ENCODE results near the gene ZNF836. TPM values are rescaled to one million over a fixed set of nuclear protein-coding genes. Genes with fewer than 3 reads are reported as not detected.

The ZNF836 gene
- total and polyA plus RNA-seq, 2 experiments from 2014 or later: 7.3 to 9.4 TPM

- DNase-seq (ENCODE audit: low read depth in 1 of 2, low spot score in 1 of 2): no peak
- Histone ChIP-seq H3K4me1 (ENCODE audit: low read depth) (no peaks in the 10 kb centered on the region), H3K4me3 (no peak overlapping the region), H3K9me3 (ENCODE audit: low read depth) (peaks cover 36% of the 10 kb centered on the region), H3K36me3 (peaks cover 23% of the 10 kb centered on the region), H3K27me3 (no peaks in the 10 kb centered on the region), H3K27ac (no peak overlapping the region)
- TF ChIP-seq CTCF (IDR thresholded peaks at IDR 0.05; ENCODE audit: low read depth, low read length): no peak
These were observed 58.8 kb downstream of the ZNF836 start for GRCh38 chr19:52112624-52113023.

- H3K9me3 ChIP-seq (ENCODE audit: low read depth): peaks cover 27% of the 10 kb centered on the region
- H3K4me3 ChIP-seq: no peak overlapping the region
- peaks cover 9% of the 10 kb centered on the region for H3K36me3 ChIP-seq
- H3K27ac ChIP-seq: no peak overlapping the region
- TF ChIP-seq CTCF (IDR thresholded peaks at IDR 0.05; ENCODE audit: low read depth, low read length): no peak
- DNase-seq (ENCODE audit: low read depth in 1 of 2, low spot score in 1 of 2): no peak
- no peaks in the 10 kb centered on the region for H3K4me1 ChIP-seq (ENCODE audit: low read depth)
- H3K27me3 ChIP-seq: no peaks in the 10 kb centered on the region
These were observed 60.6 kb downstream of the ZNF836 start for GRCh38 chr19:52110780-52111179.

Other genes starting within 250 kb of the ZNF836 start
- gene ZNF613, start 244.1 kb downstream of the ZNF836 start, total RNA-seq: 7.1 and 14.4 TPM in 2 replicates
- 9.3 and 11.6 TPM in 2 replicates for gene ZNF613, start 244.1 kb downstream of the ZNF836 start, polyA plus RNA-seq
- gene ZNF350, start 184.8 kb downstream of the ZNF836 start, total RNA-seq: 7.4 and 10.4 TPM in 2 replicates
- 9.2 and 12.0 TPM in 2 replicates for gene ZNF350, start 184.8 kb downstream of the ZNF836 start, polyA plus RNA-seq
- gene ZNF615, start 163.4 kb downstream of the ZNF836 start, total RNA-seq: 7.9 and 11.7 TPM in 2 replicates
- gene ZNF615, start 163.4 kb downstream of the ZNF836 start, polyA plus RNA-seq: 5.8 and 9.4 TPM in 2 replicates
- 13.0 and 13.3 TPM in 2 replicates for gene ZNF614, start 143.2 kb downstream of the ZNF836 start, total RNA-seq
- gene ZNF614, start 143.2 kb downstream of the ZNF836 start, polyA plus RNA-seq: 11.6 and 16.7 TPM in 2 replicates
- gene ZNF432, start 122.8 kb downstream of the ZNF836 start, total RNA-seq: 13.9 and 16.0 TPM in 2 replicates
- gene ZNF432, start 122.8 kb downstream of the ZNF836 start, polyA plus RNA-seq: 9.7 and 11.9 TPM in 2 replicates
- gene ZNF841, start 75.9 kb downstream of the ZNF836 start, total RNA-seq: 14.4 and 17.7 TPM in 2 replicates
- gene ZNF841, start 75.9 kb downstream of the ZNF836 start, polyA plus RNA-seq: 2.9 and 7.7 TPM in 2 replicates
- gene ZNF616, start 31.7 kb downstream of the ZNF836 start, total RNA-seq: 9.1 and 11.9 TPM in 2 replicates
- 7.7 and 15.3 TPM in 2 replicates for gene ZNF616, start 31.7 kb downstream of the ZNF836 start, polyA plus RNA-seq
- gene PPP2R1A, start 18.4 kb upstream of the ZNF836 start, total RNA-seq: 641 and 821 TPM in 2 replicates
- gene PPP2R1A, start 18.4 kb upstream of the ZNF836 start, polyA plus RNA-seq: 724 and 813 TPM in 2 replicates
- 8.4 and 10.9 TPM in 2 replicates for gene ZNF766, start 98.0 kb upstream of the ZNF836 start, total RNA-seq
- gene ZNF766, start 98.0 kb upstream of the ZNF836 start, polyA plus RNA-seq: 26.5 and 27.9 TPM in 2 replicates
- 13.6 and 19.0 TPM in 2 replicates for gene ZNF480, start 125.5 kb upstream of the ZNF836 start, total RNA-seq
- gene ZNF480, start 125.5 kb upstream of the ZNF836 start, polyA plus RNA-seq: 20.6 and 24.7 TPM in 2 replicates
- 11.5 and 14.3 TPM in 2 replicates for gene ZNF610, start 164.6 kb upstream of the ZNF836 start, total RNA-seq
- gene ZNF610, start 164.6 kb upstream of the ZNF836 start, polyA plus RNA-seq: 15.7 and 23.7 TPM in 2 replicates
- 20.9 and 25.3 TPM in 2 replicates for gene ZNF880, start 198.3 kb upstream of the ZNF836 start, total RNA-seq
- 19.5 and 24.7 TPM in 2 replicates for gene ZNF880, start 198.3 kb upstream of the ZNF836 start, polyA plus RNA-seq
- 31.5 and 41.9 TPM in 2 replicates for gene ZNF528, start 226.2 kb upstream of the ZNF836 start, total RNA-seq
- 15.8 and 25.0 TPM in 2 replicates for gene ZNF528, start 226.2 kb upstream of the ZNF836 start, polyA plus RNA-seq